GOT3 (cell line): ENCODE measurements around the gene NCOA7.

Source experiments
- DNase-seq: peaks from one replicate; lab custom pipeline; 2025; ENCODE audit warnings: mixed read lengths; lab: John Stamatoyannopoulos, UW

The NCOA7 gene

DNA sequence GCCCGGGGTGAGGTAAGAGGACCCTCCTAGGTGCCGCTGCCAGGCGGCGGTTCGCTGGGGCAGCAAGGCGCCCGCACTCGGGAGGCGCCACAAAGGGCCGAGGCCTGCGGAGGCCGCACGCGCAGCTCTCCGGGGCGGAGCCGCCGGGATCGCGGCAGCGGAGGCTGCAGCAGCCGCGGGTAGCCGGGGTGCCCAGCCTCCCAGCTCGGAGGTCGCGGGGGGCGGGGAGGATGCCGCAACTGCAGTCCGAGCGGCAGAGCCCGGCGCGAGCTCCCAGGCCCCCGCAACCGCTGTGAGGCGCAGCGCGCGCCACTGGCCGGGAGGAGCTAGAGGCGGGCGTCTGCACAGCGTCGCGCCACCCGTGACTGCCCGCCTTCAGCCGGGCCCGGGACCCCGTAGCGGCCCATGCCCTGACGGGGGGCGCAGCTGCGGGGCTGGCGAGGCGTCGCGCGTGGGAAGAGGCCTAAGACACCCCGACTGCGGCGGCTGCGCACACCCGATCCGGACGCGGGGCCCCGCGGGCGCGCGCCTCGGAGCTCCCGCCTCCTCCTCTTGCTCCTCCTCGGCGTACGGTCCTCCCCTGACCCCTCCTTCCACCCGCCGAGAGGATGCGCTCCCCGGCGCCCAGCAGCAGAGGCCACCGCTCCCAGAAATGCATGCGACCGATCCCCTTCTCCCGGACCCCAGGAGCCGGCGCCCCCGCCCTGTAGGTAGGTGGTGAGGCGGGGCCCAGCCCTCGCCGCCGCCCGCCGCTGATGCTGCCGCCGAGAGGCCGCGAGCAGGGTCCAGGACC is at the start of gene NCOA7:
NCOA7 (plus strand) TSS at position 603 of the 793 bp plus-strand sequence. CDS start 24,395 bp downstream, outside the sequence.
- DNase-seq: peak; percentile 20

GRCh38 chr6:125741336-125741735 is 49.4 kb upstream of the NCOA7 start:
- DNase-seq: no peak

GRCh38 chr6:125742024-125742423 is 48.7 kb upstream of the NCOA7 start:
- no peak for DNase-seq

- DNase-seq: no peak
Observed at GRCh38 chr6:125742464-125743120, 48.2 kb upstream of the NCOA7 start.

- no peak for DNase-seq
Observed at GRCh38 chr6:125743604-125744003, 47.2 kb upstream of the NCOA7 start.

- DNase-seq: no peak
Observed at GRCh38 chr6:125745281-125746018, 45.3 kb upstream of the NCOA7 start.

DNA sequence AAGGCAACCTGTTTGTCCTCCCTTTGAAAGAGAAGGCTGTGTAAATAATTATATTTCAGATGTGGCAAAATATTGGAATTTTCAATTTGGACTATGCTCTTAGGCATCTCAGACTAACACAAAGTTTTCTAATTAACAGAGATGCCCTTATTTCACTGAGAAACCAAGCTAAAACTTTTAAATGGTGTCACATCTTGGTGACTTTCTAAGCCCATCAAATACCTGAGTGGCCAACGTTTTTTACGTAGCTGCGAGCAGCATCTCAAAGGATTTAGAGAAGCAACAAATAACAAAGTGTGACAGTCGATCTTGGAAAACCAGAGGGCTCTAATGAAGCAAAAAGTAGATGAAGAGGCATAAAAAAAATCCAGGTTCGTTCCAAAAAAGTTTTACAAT is 44.7 kb upstream of the NCOA7 start:
- no peak for DNase-seq

- no peak for DNase-seq
Observed at GRCh38 chr6:125746731-125747588, 43.8 kb upstream of the NCOA7 start.

DNA sequence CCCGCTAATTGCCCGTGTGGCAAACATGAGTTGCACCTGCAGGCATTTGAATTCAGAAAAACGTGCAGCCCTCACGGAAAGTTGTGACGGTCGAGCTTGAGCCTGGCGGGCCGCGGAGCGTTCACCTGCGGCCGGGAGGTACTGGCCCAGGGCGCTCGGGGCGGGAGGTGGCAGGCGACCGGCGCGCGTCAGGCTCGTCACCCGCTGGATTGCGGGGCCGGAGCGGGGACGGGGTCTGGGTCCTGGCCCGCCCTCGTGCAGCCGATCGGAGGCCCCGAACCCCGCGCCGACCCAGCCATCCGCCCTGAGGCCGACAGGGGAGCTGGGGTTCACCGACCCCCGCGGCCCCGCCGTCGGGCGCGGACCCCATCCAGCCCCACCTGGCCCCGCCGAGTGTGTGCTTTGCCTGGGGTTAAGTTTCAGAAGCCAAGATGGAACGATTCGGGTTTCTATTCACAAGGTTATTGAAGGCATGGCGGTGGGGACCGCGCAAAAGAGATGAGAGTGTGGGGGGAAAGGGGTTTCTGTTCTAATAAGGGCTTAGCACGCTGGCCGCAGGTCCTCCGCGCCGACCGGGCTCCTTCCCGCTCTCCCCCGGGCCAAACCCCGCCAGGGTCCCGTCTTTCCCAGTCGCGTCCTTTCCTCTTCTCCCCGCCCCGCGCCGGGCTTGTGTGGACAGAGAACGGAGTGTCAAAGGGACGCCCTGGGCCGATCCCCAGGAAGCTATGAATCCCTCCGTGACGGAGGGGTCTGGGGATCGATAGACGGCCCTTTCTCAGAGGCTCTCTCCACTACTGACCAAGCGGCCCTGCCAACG is 43.0 kb upstream of the NCOA7 start:
- no peak for DNase-seq

GRCh38 chr6:125748406-125749172 is 42.2 kb upstream of the NCOA7 start:
- no peak for DNase-seq

- DNase-seq: peak; percentile 78
Observed at GRCh38 chr6:125749173-125749864, 41.4 kb upstream of the NCOA7 start, which contains the start of gene HEY2. HEY2 (plus strand) TSS chr6:125749632; CDS start chr6:125749777, 145 bp downstream.

DNA sequence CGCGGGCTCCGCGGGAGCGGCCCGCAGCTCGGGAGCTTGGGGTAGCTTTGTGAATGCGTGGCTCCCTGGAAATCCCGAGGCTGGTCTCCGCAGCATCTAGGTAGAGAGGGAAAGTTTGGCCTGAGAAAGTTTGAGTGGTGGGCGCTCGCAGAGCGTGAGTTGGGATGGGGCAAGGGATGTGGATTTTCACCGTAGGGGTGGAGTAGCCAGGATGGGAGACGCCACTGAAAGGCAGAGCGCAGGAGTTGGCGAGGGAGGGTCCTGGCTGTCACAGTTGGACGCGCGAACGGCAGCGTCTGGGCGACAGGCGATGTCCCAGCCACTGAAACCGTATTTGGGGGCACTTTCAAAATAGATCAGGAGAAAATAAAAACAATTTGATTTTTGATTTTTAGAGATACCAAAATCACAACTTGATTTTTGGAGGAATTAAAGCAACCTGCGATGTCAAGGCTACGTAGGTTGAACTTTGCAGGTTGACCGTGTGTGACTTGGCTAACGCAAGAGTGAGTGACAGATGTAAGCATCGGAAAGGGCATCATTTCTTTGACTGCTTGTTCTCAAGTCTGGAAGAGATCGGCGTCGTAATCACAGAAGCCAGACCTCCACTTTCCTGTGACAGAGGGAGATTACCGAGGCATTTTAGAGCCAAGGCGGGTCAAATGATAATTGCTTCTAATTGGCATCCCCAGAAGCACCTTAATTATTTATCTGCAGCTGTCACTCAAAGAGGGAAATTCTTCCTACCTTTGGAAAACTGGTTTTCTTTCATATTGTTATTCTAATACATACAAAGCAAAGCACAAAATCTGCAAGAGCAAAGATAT is 40.7 kb upstream of the NCOA7 start:
- no peak for DNase-seq

- no peak for DNase-seq
Observed at GRCh38 chr6:125750692-125751333, 39.9 kb upstream of the NCOA7 start.

- DNase-seq: no peak
Observed at GRCh38 chr6:125751334-125751916, 39.3 kb upstream of the NCOA7 start.

DNA sequence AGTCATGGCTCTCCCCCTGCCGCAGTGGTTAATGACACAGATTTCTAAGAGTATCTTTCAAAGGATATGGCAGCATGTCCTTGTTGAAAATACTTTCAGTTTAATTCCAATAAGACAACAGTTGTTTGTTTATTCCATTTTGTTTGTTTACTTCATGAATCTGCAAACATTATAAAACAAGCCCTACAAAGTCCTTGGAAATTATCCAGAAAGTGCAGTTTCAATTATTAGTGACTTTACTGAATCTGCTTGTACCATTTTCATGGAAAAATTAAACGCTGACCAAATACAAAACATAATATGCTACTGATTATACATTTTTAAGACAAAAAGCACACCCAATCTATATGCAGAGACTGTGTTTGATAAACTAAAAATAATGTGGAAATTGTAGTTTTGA is 38.0 kb upstream of the NCOA7 start:
- DNase-seq: no peak

DNA sequence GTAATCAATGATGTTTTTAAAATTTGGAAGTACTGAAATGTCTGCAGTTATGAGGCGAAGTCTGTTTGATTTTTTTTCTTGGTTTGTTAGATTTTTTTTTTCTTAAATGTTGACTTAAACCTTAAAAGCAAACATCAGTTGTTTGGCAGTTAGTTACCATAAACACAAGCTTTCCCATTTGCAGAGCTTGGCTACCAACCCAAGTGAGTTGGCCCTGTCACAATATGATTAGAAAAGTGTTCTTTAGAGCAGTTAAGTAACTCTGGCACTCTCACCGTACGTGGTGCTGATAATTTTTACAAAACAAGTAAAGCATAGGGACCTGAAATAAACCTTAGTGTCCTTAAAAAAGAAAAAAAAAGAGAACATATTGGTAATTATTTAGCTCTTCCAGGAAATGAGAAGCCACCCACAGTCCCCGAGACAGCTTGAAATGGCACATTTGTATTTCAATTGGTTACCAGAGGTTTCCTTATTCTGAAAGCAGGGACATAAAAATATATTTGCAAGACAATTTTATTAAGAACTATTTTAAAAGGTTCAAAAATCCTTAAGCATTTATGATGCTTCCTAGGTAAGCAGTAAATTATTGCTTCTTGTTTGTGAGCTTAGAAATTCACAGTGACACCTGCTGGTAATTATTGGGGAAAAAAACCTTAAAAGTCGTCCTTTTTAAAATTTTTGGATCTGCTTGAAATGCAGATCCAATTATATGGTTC is 37.4 kb upstream of the NCOA7 start:
- no peak for DNase-seq

DNA sequence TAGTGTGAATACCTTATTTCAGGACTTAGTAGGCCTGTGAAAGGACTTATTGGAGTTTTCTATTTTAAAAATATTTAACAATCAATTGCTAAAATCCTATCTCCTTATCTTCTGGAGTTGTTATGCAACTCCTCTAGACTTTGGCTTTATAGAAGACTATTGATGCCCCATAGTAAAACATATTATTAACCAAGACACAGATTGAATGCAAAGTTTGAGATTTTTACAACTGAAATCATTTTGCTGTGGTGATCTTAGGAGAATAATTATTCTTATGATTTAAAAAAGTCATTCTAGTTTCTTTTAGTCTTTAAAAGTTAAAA is 36.9 kb upstream of the NCOA7 start:
- no peak for DNase-seq
